ENCODE measurements around the gene DOK6.

Gene DOK6

DNA sequence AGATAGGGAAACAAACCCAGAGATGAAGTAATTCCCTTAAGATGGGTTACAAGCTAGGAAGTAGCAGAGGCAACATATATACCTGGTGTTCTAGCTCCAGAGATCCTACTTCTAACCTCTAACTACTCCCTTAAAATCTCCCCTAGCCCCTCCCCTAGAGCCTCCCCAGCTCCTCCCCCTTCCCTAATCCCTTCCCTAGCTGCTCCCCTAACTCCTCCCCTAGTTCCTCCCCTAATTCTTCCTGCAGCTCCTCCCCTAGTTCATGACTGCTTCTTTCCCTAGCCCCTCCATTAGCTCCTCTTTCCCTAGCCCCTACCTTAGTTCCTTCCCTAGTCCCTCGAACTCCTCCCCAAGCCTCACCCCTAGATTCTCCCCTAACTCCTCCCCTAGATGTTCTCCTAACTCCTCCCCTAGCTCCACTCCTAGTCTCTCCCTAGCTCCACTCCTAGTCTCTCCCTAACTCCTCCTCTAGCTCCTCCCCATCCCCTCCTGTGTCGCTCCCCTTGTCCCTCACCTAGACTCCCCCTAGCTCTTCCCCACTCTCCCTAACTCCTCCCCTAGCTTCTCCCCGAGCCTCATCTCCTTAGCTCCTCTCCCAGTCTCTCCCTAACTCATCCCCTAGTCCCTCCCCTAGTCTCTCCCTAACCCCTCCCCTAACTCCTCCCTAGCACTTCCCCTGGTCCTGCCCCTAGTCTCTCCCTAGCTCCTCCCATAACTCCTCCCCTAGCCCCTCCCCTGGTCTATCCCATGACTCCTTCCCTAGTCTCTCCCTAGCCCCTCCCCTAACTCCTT lies 438.1 kb downstream of the DOK6 start:
- Histone ChIP-seq H3K36me3 (replicated peaks) (no peaks in the 10 kb centered on the region), H3K27ac (no peak overlapping the region), H3K4me3 (ENCODE audit: low read depth, low read length) (no peak overlapping the region), H3K27me3 (replicated peaks) (no peaks in the 10 kb centered on the region)
- in situ Hi-C loops (cut with HindIII; ENCODE audit: low pct_ligation_motif_present, low sequenced_read_pairs): no loop called here
- TF ChIP-seq, protein P1, sequence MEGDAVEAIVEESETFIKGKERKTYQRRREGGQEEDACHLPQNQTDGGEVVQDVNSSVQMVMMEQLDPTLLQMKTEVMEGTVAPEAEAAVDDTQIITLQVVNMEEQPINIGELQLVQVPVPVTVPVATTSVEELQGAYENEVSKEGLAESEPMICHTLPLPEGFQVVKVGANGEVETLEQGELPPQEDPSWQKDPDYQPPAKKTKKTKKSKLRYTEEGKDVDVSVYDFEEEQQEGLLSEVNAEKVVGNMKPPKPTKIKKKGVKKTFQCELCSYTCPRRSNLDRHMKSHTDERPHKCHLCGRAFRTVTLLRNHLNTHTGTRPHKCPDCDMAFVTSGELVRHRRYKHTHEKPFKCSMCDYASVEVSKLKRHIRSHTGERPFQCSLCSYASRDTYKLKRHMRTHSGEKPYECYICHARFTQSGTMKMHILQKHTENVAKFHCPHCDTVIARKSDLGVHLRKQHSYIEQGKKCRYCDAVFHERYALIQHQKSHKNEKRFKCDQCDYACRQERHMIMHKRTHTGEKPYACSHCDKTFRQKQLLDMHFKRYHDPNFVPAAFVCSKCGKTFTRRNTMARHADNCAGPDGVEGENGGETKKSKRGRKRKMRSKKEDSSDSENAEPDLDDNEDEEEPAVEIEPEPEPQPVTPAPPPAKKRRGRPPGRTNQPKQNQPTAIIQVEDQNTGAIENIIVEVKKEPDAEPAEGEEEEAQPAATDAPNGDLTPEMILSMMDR (IDR thresholded peaks at IDR 0.05; ENCODE audit: low read depth, low read length, missing control alignments): no peak
- DNase-seq: no peak

DNA sequence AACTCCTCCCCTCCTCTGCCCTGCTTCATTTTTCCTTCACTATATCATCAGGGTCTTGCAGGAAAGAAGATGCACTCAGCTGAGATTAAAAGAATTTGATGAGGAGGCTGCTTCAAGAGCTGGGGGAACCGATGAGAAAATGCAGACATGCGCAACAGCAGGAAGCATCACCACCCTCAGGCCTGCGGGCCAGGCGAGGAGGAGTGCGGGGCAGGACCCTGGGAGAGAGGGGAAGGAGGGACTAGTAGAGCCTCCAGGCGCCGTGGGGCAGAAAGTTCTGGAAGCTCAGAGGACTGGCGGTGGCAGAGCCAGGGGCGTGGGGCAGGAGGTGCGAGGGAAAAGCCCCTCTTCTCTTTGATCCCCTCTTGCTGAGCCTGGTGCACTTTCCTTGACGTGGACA lies 438.8 kb downstream of the DOK6 start:
- TF ChIP-seq, protein P1 (IDR thresholded peaks at IDR 0.05; ENCODE audit: low read depth, low read length, missing control alignments): no peak
- no peak overlapping the region for H3K4me3 ChIP-seq (ENCODE audit: low read depth, low read length)
- H3K27ac ChIP-seq: no peak overlapping the region
- in situ Hi-C loops (cut with HindIII; ENCODE audit: low pct_ligation_motif_present, low sequenced_read_pairs): no loop called here
- H3K36me3 ChIP-seq (replicated peaks): no peaks in the 10 kb centered on the region
- no peak for DNase-seq
- no peaks in the 10 kb centered on the region for H3K27me3 ChIP-seq (replicated peaks)

DNA sequence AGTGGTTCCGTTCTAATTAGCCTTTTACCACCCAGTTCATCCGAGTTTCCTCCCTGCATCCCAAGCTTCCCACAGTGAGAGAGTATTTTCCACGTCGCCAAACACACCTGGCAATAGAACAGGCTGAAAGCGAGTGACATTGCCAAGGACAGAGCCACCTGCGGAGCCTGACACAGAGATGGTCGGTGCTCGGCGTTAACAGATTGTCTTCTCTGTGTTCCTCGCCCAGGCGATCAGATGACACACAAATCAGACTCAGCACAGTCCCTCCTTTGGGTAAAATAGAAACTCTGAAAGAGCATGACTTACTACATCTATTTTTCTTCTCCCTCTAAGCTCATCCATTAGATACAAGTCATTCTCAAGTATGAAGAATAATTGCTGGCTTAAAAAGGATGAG lies 439.3 kb downstream of the DOK6 start:
- TF ChIP-seq, protein P1 (IDR thresholded peaks at IDR 0.05; ENCODE audit: low read depth, low read length, missing control alignments): no peak
- Histone ChIP-seq H3K27me3 (replicated peaks) (no peaks in the 10 kb centered on the region), H3K36me3 (replicated peaks) (no peaks in the 10 kb centered on the region), H3K4me3 (ENCODE audit: low read depth, low read length) (no peak overlapping the region), H3K27ac (no peak overlapping the region)
- in situ Hi-C loops (cut with HindIII; ENCODE audit: low pct_ligation_motif_present, low sequenced_read_pairs): no loop called here
- no peak for DNase-seq

DNA sequence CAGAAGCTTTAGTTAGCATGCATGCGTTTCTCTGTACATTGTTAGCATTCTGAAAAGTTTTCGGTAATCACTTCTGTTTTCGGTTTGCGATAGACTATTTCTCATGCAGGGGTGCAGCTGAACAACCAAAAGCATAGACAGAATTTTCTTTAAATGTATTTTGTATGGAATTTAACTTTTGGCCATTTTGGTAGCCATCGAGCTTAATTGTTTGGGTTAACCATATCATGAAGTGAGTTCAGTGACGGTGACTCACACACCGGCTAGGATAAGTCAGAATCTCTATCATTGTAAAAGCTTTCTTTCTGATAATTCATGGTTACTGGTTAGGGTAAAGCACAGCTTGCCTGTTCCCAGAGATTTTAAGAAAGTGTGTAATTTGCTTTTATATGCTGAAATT lies 439.8 kb downstream of the DOK6 start:
- H3K4me3 ChIP-seq (ENCODE audit: low read depth, low read length): no peak overlapping the region
- no peaks in the 10 kb centered on the region for H3K27me3 ChIP-seq (replicated peaks)
- in situ Hi-C loops (cut with HindIII; ENCODE audit: low pct_ligation_motif_present, low sequenced_read_pairs): no loop called here
- peak; percentile 64 for DNase-seq
- TF ChIP-seq, protein P1 (IDR thresholded peaks at IDR 0.05; ENCODE audit: low read depth, low read length, missing control alignments): no peak
- H3K36me3 ChIP-seq (replicated peaks): no peaks in the 10 kb centered on the region
- no peak overlapping the region for H3K27ac ChIP-seq

DNA sequence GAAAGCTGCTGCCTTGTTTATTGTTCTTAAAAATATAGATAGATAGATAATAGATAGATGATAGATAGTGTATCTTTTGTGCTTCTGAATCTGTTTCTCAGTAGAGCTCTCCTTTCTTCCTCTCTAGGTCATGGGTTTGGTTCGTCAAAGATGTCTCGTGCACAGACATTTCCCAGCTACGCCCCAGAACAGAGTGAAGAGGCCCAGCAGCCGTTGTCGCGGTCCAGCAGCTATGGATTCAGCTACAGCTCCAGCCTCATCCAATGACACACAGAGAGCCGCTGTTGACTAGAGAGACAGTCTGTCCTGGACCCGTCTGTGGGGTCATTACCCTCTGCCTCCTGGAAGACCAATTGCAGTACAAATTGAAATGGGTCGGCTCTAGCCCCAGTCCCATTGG lies 440.4 kb downstream of the DOK6 start:
- in situ Hi-C loops (cut with HindIII; ENCODE audit: low pct_ligation_motif_present, low sequenced_read_pairs): no loop called here
- DNase-seq: no peak
- no peaks in the 10 kb centered on the region for H3K36me3 ChIP-seq (replicated peaks)
- H3K4me3 ChIP-seq (ENCODE audit: low read depth, low read length): no peak overlapping the region
- TF ChIP-seq, protein P1 (IDR thresholded peaks at IDR 0.05; ENCODE audit: low read depth, low read length, missing control alignments): no peak
- no peaks in the 10 kb centered on the region for H3K27me3 ChIP-seq (replicated peaks)
- no peak overlapping the region for H3K27ac ChIP-seq

DNA sequence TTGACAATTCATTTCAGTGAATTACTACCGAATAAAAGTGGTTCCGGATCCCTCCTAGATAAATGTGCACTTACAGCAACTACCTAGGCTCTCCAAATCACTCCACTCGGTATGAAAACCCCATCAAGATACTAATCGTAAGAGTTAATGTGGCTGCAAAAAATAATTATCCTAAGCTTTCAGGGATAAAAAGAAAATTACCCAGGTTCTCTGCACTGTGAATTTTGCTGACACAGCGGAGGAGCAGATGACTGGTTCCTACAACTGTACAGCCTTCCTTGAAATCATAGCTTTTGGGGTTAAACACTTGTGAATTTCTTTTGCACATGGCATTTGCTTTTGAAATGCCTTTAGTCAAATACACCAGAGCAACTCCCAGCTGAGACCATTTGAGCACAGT lies 442.3 kb downstream of the DOK6 start:
- H3K36me3 ChIP-seq (replicated peaks): no peaks in the 10 kb centered on the region
- no peak for DNase-seq
- H3K4me3 ChIP-seq (ENCODE audit: low read depth, low read length): no peak overlapping the region
- no peak overlapping the region for H3K27ac ChIP-seq
- TF ChIP-seq, protein P1 (IDR thresholded peaks at IDR 0.05; ENCODE audit: low read depth, low read length, missing control alignments): no peak
- H3K27me3 ChIP-seq (replicated peaks): no peaks in the 10 kb centered on the region
- in situ Hi-C loops (cut with HindIII; ENCODE audit: low pct_ligation_motif_present, low sequenced_read_pairs): no loop called here

All from brain microvascular endothelial cell (primary cell).